K562 (cell line): ENCODE data around the gene CTCFL. TPM values are rescaled to one million over a fixed set of nuclear protein-coding genes. Genes with fewer than 3 reads are reported as not detected.

Experiments
- ATAC-seq: fragments of 200-7000 bp; cut with Tn5 transposase; 3 replicates; pipeline ENCODE4 v1.9.1; 2020; ENCODE audit warnings: moderate library complexity
- BruUV-seq: library from RNA; stranded (reverse); fragments of 400-500 nt; replicated peaks from 2 replicates; lab custom pipeline; 2021; lab: Mats Ljungman, UMichigan
- CTCF ChIA-PET: fragments of 300-600 bp; formaldehyde crosslinking; extraction: SDS; loops from one replicate; lab custom pipeline; 2021; ENCODE audit warnings: low intra/inter-chr PET ratio; lab: Yijun Ruan, JAX
- POLR2A ChIA-PET: fragments of 300-600, 350-650 bp; sonication (Branson Sonifier 250); formaldehyde crosslinking; extraction: SDS; loops from one replicate; lab custom pipeline; 2021; ENCODE audit warnings: antibody characterized with exemption, inconsistent platforms; lab: Yijun Ruan, JAX
- DNase-seq, 4 experiments: peaks; one replicate each; pipeline versions ENCODE4 v3.0.0 to v3.0.0-alpha.2; 2011 to 2018; ENCODE audit warnings: low spot score in 3 of 4, mixed read lengths in 3 of 4; ENCODE audit errors: extremely low read depth in 1 of 4
- FAIRE-seq: peaks from 2 replicates; lab custom pipeline; 2011; peaks lifted over from hg19 to GRCh38; lab: Jason Lieb, UNC
- H2AFZ ChIP-seq: 2 replicates; pipeline ENCODE4 v1.6.0; 2011; ENCODE audit warnings: low read depth, low read length, control low read depth, inconsistent platforms
- H3K27ac ChIP-seq: fragments of 200-600 bp; 3 replicates; pipeline ENCODE4 v1.8.0; 2011; ENCODE audit warnings: low read depth, mild to moderate bottlenecking, control low read depth, inconsistent platforms, low read length, moderate library complexity, mixed read lengths; ENCODE audit errors: extremely low read depth
- H3K27me3 ChIP-seq, 2 experiments: fragments of 300-600 bp in 1 of 2; 2 replicates in 1 of 2; 3 replicates in 1 of 2; pipeline versions ENCODE4 v1.6.0 to v1.8.0; 2011; ENCODE audit warnings: inconsistent platforms in 2 of 2, low read length in 2 of 2, mild to moderate bottlenecking in 1 of 2, mixed read lengths in 1 of 2, moderate library complexity in 1 of 2; ENCODE audit not compliant: control insufficient read depth in 2 of 2, insufficient read depth in 2 of 2
- H3K36me3 ChIP-seq: fragments of 300-600 bp; 3 replicates; pipeline ENCODE4 v1.8.0; 2011; ENCODE audit warnings: mild to moderate bottlenecking, low read length, inconsistent platforms; ENCODE audit not compliant: control insufficient read depth, insufficient read depth
- H3K4me1 ChIP-seq, 2 experiments: fragments of 200-600 bp in 1 of 2; replicated peaks in 1 of 2; 2 replicates in 1 of 2; 3 replicates in 1 of 2; pipeline versions ENCODE4 v1.5.1 to v1.8.0; 2011; ENCODE audit warnings: inconsistent platforms in 2 of 2, low read length in 2 of 2, mild to moderate bottlenecking in 1 of 2, mixed read lengths in 1 of 2, moderate library complexity in 1 of 2; ENCODE audit not compliant: control insufficient read depth in 2 of 2, insufficient read depth in 2 of 2
- H3K4me2 ChIP-seq: 2 replicates; pipeline ENCODE4 v1.6.1; 2011; ENCODE audit warnings: low read length, control low read depth, inconsistent platforms, mixed read lengths; ENCODE audit not compliant: insufficient read depth
- H3K4me3 ChIP-seq: fragments of 200-600 bp; sonication (generic), shearing (Covaris generic); 2 replicates; pipeline ENCODE4 v1.5.1; 2016; ENCODE audit warnings: control low read depth, inconsistent platforms
- H3K79me2 ChIP-seq: fragments of 200-600 bp; 3 replicates; pipeline ENCODE4 v1.8.0; 2011; ENCODE audit warnings: low read length, inconsistent platforms; ENCODE audit not compliant: control insufficient read depth, insufficient read depth
- H3K9ac ChIP-seq, 2 experiments: 2 replicates each; pipeline versions ENCODE4 v1.6.0 to v1.6.1; 2011; ENCODE audit warnings: low read depth in 2 of 2, low read length in 2 of 2, control low read depth in 1 of 2, inconsistent platforms in 1 of 2, mild to moderate bottlenecking in 1 of 2, mixed read lengths in 1 of 2; ENCODE audit not compliant: insufficient read depth in 1 of 2
- H3K9me1 ChIP-seq: one replicate; pipeline ENCODE4 v1.6.0; 2011; ENCODE audit warnings: inconsistent platforms, mild to moderate bottlenecking, low read length, moderate library complexity; ENCODE audit not compliant: control insufficient read depth, insufficient read depth
- H3K9me3 ChIP-seq: replicated peaks from 2 replicates; pipeline ENCODE4 v1.5.1; 2011; ENCODE audit warnings: low read depth, low read length, inconsistent platforms; ENCODE audit not compliant: control insufficient read depth, insufficient read depth
- H4K20me1 ChIP-seq: replicated peaks from 2 replicates; pipeline ENCODE4 v1.6.1; 2011; ENCODE audit warnings: low read length, inconsistent platforms, mixed read lengths; ENCODE audit not compliant: control insufficient read depth, insufficient read depth
- ASH1L ChIP-seq: fragments of 450-650 bp; IDR thresholded peaks from 2 replicates; pipeline ENCODE4 v1.6.1; 2018; ENCODE audit warnings: borderline replicate concordance, mild to moderate bottlenecking, low read depth; ENCODE audit not compliant: partially characterized antibody
- MTA2 ChIP-seq: fragments of 450-650 bp; IDR thresholded peaks from 2 replicates; pipeline ENCODE4 v1.6.1; 2016; ENCODE audit warnings: low read depth
- NFE2L1 ChIP-seq: fragments of 450-650 bp; IDR thresholded peaks from 2 replicates; pipeline ENCODE4 v1.6.1; 2016; ENCODE audit warnings: missing genetic modification characterization, low read depth, mild to moderate bottlenecking, missing compliant biosample characterization, moderate library complexity, borderline replicate concordance
- NFIX ChIP-seq: fragments of 250-450 bp; sonication (Bioruptor Pico); IDR thresholded peaks from 2 replicates; pipeline ENCODE4 v1.4.0; 2020; ENCODE audit warnings: low read depth, mild to moderate bottlenecking, moderate library complexity
- PPARD ChIP-seq: fragments of 250-450 bp; sonication (Bioruptor Pico); IDR thresholded peaks from 2 replicates; pipeline ENCODE4 v1.8.0; 2022; ENCODE audit warnings: inconsistent platforms, mild to moderate bottlenecking, moderate library complexity
- TARDBP ChIP-seq: fragments of 450-650 bp; IDR thresholded peaks from 2 replicates; pipeline ENCODE4 v1.6.1; 2016
- THAP7 ChIP-seq: fragments of 250-450 bp; sonication (Bioruptor Pico); IDR thresholded peaks from 2 replicates; pipeline ENCODE4 v1.5.0; 2021
- ZNF507 ChIP-seq: conservative IDR thresholded peaks from 2 replicates; pipeline ENCODE4 v1.6.1; 2017; ENCODE audit warnings: missing genetic modification characterization, missing compliant biosample characterization
- WGBS: fragments of 100-300 bp; shearing (Covaris generic); methylation state at CpG from one replicate; pipeline ENCODE4 v1.1.6; 2016; ENCODE audit warnings: low coverage, mixed read lengths; ENCODE audit not compliant: insufficient coverage; ENCODE audit errors: missing lambda C conversion rate; 5-methylcytosine and 5-hydroxymethylcytosine counted together
- in situ Hi-C: fragments of 300-500 bp; cut with MboI; formaldehyde crosslinking; loops from 4 replicates; pipeline ENCODE4 v1.15.0; 2018; ENCODE audit warnings: inconsistent platforms, mixed read lengths
- intact Hi-C: fragments of 100-400 bp; cut with micrococcal nuclease; formaldehyde crosslinking; loops from 2 replicates; pipeline ENCODE4 v1.14.2; 2022
- polyA plus RNA-seq, 8 experiments: library from polyadenylated mRNA; depleted of rRNA in 4 of 8; stranded (reverse) in 5 of 8; unstranded in 3 of 8; fragments of >200 nt; fragmentation: Nextera tagmentation in 2 of 8; fragmentation: Illumina TruSeq in 1 of 8; extraction: Ambion mirVana in 2 of 8; extraction: Trizol in 1 of 8; gene quantifications; 2 replicates each; pipeline versions ENCODE4 v1.2.1 to v1.2.3, GENCODE V29; 2011 to 2014; ENCODE audit warnings: inconsistent platforms in 1 of 8, missing spikeins in 1 of 8
- total RNA-seq, 7 experiments: library from RNA; depleted of rRNA in 6 of 7; stranded (reverse); fragments of >200 nt in 6 of 7; fragmentation: Illumina TruSeq in 2 of 7; extraction: Trizol in 2 of 7; gene quantifications; 2 replicates each; pipeline versions ENCODE4 v1.2.1 to v1.2.3, GENCODE V29; 2011 to 2021; ENCODE audit warnings: low replicate concordance in 1 of 7

Gene CTCFL
- total and polyA plus RNA-seq, 9 of the 15 experiments (the other 6 are each of a cell fraction or from before 2014, with no cell fraction given): 42.4 to 188 (median 111) TPM

- TF ChIP-seq PPARD (CRISPR knock-in tag): no peak
Measured at GRCh38 chr20:57480444-57481160, 44.3 kb downstream of the CTCFL start (continued).

DNA sequence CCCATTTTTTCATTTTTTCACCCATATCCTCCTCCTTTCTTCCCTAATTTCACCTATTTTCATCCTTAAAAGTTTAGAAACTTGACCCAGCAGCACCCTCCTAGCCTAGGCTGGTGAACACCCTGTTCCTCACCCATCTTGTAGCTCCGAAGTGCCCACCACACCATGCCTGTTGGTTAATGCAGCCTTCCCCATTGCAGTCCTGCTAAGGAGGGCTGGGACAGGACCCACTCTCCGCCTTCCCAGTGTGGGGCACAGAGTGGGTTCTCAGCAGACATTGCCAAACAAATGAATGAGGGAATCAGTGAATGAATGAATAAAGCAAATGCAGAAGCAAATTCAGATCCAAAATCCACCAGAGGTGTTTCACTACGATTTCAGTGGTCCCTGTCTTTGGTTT, 45.7 kb downstream of the CTCFL start:
- H3K27ac ChIP-seq: no peak overlapping the region
- ChIA-PET POLR2A (interaction anchor here (1.1 kb wide), 1 partner anchor 9 kb away, joined by 3 read pairs; no protein-coding TSS in a partner anchor), CTCF (no interaction called here)
- no peaks in the 10 kb centered on the region for H3K36me3 ChIP-seq
- no peak overlapping the region for H3K9ac ChIP-seq
- no TSS peak for BruUV-seq
- FAIRE-seq (no peak), ATAC-seq (no peak), DNase-seq (no peak)
- intact Hi-C loops: no loop called here
- no peak overlapping the region for H3K4me3 ChIP-seq
- H4K20me1 ChIP-seq: no peaks in the 10 kb centered on the region
- no peak overlapping the region for H3K4me2 ChIP-seq
- in situ Hi-C loops: no loop called here
- TF ChIP-seq MTA2 (no peak), THAP7 (CRISPR knock-in tag) (no peak), ZNF507 (no peak), NFE2L1 (tag) (no peak), ASH1L (no peak), NFIX (no peak), TARDBP (no peak)
- H2AFZ ChIP-seq: no peak overlapping the region
- no peaks in the 10 kb centered on the region for H3K79me2 ChIP-seq
- H3K4me1 ChIP-seq: peaks cover 14 to 31% of the 10 kb centered on the region in 2 experiments; a peak in 4 of 5 replicates
- no peaks in the 10 kb centered on the region for H3K9me1 ChIP-seq
- H3K9me3 ChIP-seq: no peaks in the 10 kb centered on the region
- no peaks in the 10 kb centered on the region for H3K27me3 ChIP-seq
- 81% methylated on average over 3 of the region's 3 CpGs for WGBS
